Lower lobe of right lung (tissue), 2 donors: ENCODE data around the gene TMC8. TPM values are rescaled to one million over a fixed set of nuclear protein-coding genes. Genes with fewer than 3 reads are reported as not detected.
A peak's percentile ranks its signal among the peaks of the same experiment; 100 is the strongest.
"Not testable (repeated sequence)": the region's sequence is repeated elsewhere in the genome, so short reads cannot be mapped to it uniquely, and the experiment has no call there.

ENCODE experiments used
- ATAC-seq, 2 donors: fragments of 200-7000 bp; cut with Tn5 transposase; one replicate each; pipeline ENCODE4 v1.9.1; 2020 to 2022; ENCODE audit warnings: mild to moderate bottlenecking in 2 of 2, moderate library complexity in 2 of 2
- DNase-seq: peaks from one replicate; pipeline ENCODE4 v3.0.0-alpha.2; 2020
- H3K27ac ChIP-seq: fragments of 200-600 bp; one replicate; pipeline ENCODE4 v1.8.0; 2022
- H3K27me3 ChIP-seq: fragments of 200-600 bp; one replicate; pipeline ENCODE4 v1.8.0; 2022; ENCODE audit warnings: low read depth
- H3K36me3 ChIP-seq: fragments of 200-600 bp; one replicate; pipeline ENCODE4 v1.8.0; 2022; ENCODE audit warnings: mild to moderate bottlenecking
- H3K4me1 ChIP-seq: fragments of 200-600 bp; one replicate; pipeline ENCODE4 v1.8.0; 2022
- H3K4me3 ChIP-seq: fragments of 200-600 bp; one replicate; pipeline ENCODE4 v1.8.0; 2022; ENCODE audit warnings: mild to moderate bottlenecking
- H3K9me3 ChIP-seq: fragments of 200-600 bp; one replicate; pipeline ENCODE4 v1.8.0; 2022
- intact Hi-C: fragments of 100-400 bp; cut with DNase I; formaldehyde crosslinking; loops from one replicate; pipeline ENCODE4 v1.11.0; 2022
- total RNA-seq: library from RNA; stranded (reverse); fragmentation: NEBNext Ultra II Directional; extraction: Animal tissue kit (Norgen Biotek cat#: 25700); gene quantifications from one replicate; pipeline ENCODE4 v1.2.1, GENCODE V29; 2021
- TF ChIP-seq, protein P1 (sequence below): fragments of 200-600 bp; IDR thresholded peaks from one replicate; pipeline ENCODE4 v1.8.0; 2022; ENCODE audit warnings: antibody characterized with exemption, mild to moderate bottlenecking
- donor health status: DM: no; HTN: yes; CAD: no; lungs with severe emphysema.

Gene TMC8
- total RNA-seq, 1 donor from 2014 or later, result 33.8 TPM

DNA sequence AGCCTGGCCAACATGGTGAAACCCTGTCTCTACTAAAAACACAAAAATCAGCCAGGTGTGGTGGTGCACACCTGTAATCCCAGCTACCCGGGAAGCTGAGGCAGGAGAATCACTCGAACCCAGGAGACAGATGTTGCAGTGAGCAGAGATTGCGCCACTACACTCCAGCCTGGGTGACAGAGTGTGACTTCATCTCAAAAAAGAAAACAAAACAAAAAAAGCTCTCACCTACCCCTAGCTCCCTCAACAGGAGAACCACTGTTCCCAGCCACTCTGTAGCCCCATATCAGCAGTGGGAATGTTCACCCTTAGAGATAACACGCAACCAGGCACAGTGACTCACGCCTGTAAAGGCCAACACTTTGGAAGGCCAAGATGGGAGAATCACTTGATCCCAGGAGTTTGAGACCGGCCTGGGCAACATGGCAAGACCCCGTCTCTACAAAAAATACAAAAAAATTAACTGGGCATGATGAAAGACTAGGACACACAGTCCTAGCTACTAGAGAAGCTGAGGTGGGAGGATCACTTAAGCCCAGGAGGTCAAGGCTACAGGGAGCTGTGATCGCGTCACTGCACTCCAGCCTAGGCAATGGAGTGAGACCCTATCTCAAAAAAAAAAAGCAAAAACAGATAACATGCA lies 5.4 kb downstream of the TMC8 start:
- DNase-seq (no peak), ATAC-seq (no peak)
- peaks cover 53% of the 10 kb centered on the region for H3K4me1 ChIP-seq
- TF ChIP-seq, protein P1, sequence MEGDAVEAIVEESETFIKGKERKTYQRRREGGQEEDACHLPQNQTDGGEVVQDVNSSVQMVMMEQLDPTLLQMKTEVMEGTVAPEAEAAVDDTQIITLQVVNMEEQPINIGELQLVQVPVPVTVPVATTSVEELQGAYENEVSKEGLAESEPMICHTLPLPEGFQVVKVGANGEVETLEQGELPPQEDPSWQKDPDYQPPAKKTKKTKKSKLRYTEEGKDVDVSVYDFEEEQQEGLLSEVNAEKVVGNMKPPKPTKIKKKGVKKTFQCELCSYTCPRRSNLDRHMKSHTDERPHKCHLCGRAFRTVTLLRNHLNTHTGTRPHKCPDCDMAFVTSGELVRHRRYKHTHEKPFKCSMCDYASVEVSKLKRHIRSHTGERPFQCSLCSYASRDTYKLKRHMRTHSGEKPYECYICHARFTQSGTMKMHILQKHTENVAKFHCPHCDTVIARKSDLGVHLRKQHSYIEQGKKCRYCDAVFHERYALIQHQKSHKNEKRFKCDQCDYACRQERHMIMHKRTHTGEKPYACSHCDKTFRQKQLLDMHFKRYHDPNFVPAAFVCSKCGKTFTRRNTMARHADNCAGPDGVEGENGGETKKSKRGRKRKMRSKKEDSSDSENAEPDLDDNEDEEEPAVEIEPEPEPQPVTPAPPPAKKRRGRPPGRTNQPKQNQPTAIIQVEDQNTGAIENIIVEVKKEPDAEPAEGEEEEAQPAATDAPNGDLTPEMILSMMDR, result no peak
- no peak overlapping the region for H3K4me3 ChIP-seq
- H3K27me3 ChIP-seq, result no peaks in the 10 kb centered on the region
- intact Hi-C loops, result no loop called here
- no peaks in the 10 kb centered on the region for H3K9me3 ChIP-seq
- peaks cover 17% of the 10 kb centered on the region for H3K36me3 ChIP-seq
- H3K27ac ChIP-seq, result no peak overlapping the region

DNA sequence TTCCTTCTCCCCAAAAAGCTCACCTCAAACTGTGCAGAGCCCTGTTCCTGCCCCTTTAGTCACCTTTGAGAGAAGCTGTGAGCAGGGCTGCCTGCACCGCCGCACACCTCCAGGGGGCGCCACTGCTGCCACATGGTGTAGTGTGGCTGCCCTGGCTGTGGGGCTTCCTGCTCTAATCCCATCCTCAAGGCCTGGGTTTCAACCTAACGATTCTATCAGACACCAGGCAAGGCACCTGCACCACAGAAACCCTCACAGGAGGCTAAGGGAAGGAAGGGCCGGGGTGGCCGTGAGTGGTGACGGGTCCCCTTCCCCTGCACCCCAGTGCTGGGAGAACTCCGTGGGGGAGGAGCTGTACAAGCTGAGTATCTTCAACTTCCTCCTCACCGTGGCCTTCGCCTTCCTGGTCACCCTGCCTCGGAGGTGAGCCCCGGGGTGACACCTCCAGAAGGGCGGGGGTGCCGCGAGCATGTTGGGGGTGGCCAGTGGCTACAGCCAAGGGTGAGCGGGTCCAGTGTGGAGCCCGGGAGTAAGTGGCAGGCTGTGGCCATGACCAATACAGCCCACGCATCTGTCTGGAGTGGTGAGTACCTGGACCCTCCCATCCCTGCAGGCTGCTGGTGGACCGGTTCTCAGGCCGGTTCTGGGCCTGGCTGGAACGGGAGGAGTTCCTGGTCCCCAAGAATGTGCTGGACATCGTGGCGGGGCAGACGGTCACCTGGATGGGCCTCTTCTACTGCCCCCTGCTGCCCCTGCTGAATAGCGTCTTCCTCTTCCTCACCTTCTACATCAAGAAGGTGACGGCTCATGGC lies 7.0 kb downstream of the TMC8 start:
- no peak overlapping the region for H3K4me3 ChIP-seq
- intact Hi-C loops, result no loop called here

DNA sequence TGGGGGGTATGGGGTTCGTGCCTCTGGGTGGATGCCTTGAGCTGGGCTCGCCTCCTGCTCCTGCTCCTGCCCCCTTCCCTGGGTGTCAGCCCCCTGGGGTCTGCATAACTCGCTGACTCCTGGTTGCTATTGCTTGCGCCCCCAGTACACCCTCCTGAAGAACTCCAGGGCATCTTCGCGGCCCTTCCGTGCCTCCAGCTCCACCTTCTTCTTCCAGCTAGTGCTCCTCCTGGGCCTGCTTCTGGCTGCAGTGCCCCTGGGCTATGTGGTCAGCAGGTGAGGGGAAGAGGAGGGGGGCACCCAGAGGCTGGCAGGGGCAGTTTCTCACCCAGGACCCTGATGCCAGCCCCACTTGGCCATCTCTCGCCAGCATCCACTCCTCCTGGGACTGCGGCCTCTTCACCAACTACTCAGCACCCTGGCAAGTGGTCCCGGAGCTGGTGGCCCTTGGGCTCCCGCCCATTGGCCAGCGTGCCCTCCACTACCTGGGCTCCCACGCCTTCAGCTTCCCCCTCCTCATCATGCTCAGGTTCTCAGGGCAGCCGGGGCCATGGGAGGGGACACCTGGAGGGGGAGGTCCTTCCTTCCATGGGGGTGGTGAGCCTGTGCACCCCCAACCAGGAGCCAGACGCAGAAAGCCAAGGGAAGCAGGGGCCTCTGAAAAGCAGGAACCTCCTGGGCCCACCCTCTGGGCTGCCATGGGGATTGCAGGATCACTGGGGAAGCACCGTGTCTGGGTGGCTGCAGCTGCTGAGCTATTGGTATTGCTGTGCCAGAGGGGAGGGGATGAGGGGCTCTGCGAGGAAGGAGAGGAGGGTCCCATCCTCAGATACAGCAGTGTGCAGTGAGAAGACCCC lies 7.9 kb downstream of the TMC8 start:
- Histone ChIP-seq H3K4me1 (peaks cover 50% of the 10 kb centered on the region), H3K36me3 (peaks cover 17% of the 10 kb centered on the region), H3K27me3 (no peaks in the 10 kb centered on the region), H3K27ac (peak overlapping the region; percentile 18), H3K9me3 (no peaks in the 10 kb centered on the region), H3K4me3 (no peak overlapping the region)
- intact Hi-C loops, result no loop called here
- ATAC-seq (no peak), DNase-seq (no peak)
- TF ChIP-seq, protein P1, result no peak

More for the DNA sequence above, 7.0 kb downstream of the TMC8 start:
- Histone ChIP-seq H3K36me3 (peaks cover 17% of the 10 kb centered on the region), H3K4me1 (peaks cover 53% of the 10 kb centered on the region), H3K27ac (no peak overlapping the region), H3K9me3 (no peaks in the 10 kb centered on the region), H3K27me3 (no peaks in the 10 kb centered on the region)
- ATAC-seq (no peak), DNase-seq (no peak)
- TF ChIP-seq, protein P1, result peak; percentile 37

DNA sequence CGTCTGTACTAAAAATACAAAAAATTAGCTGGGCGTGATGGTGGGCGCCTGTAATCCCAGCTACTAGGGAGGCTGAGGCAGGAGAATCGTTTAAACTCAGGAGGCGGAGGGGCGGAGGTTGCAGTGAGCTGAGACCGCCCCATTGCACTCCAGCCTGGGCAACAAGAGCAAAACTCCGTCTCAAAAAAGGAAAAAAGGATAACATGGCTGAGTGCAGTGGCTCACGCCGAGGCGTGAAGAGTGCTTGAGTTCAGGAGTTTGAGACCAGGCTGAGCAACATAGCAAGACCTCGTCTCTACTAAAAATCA lies 9.2 kb downstream of the TMC8 start:
- intact Hi-C loops, result not testable (repeated sequence)
- peak overlapping the region; percentile 47 for H3K27ac ChIP-seq

DNA sequence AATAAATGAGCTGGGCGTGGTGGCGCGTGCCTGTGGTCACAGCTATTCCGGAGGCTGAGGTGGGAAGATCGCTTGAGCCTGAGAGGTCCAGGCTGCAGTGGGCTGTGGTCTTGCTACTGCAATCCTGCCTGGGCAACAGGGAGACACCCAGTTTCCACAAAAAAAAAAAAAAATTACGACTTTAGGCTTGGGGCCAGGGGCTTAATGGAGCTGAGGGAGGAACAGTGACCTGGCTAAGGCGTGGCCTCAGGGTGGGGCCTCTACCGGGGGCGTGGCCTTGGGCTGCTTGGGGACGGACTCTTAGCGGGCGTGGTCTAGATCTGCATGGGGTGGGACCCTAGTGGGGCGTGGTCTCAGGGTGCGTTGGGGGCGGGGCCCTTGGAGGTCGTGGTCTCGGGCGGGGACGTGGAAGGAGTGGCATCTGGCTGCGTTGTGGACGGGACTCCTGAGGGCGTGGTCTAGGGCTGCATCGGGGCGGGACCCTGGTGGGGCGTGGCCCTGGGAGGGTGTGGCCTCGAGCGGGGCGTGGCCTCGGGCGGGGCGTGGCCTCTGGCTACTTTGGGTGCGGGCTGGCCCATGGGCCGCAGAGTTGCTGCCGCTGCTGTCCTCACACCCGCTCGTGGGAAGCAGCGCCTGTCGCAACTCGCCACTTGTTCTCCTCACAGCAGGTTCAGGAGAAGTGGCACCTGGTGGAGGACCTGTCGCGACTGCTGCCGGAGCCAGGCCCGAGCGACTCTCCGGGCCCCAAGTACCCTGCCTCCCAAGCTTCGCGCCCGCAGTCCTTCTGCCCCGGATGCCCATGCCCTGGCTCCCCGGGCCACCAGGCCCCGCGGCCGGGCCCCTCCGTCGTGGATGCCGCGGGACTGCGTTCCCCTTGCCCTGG lies 9.8 kb downstream of the TMC8 start:
- Histone ChIP-seq H3K27ac (peak overlapping the region; percentile 67), H3K4me1 (peaks cover 60% of the 10 kb centered on the region), H3K27me3 (no peaks in the 10 kb centered on the region), H3K9me3 (no peaks in the 10 kb centered on the region), H3K36me3 (peaks cover 2% of the 10 kb centered on the region), H3K4me3 (peak overlapping the region; percentile 27)
- ATAC-seq (peak; percentile 91 to 93), DNase-seq (peak; percentile 99)
- intact Hi-C loops, result no loop called here
- TF ChIP-seq, protein P1, result no peak

More for the DNA sequence above, 9.2 kb downstream of the TMC8 start:
- not testable (repeated sequence) for DNase-seq, H3K9me3 ChIP-seq, H3K36me3 ChIP-seq, H3K27me3 ChIP-seq, ATAC-seq
- Histone ChIP-seq H3K4me3 (peak overlapping the region; percentile 4), H3K4me1 (peaks cover 54% of the 10 kb centered on the region)
